Measurements from ENCODE around the gene SCYL1. TPM values are rescaled to one million over a fixed set of nuclear protein-coding genes. Genes with fewer than 3 reads are reported as not detected.
A peak's percentile ranks its signal among the peaks of the same experiment; 100 is the strongest.

Gene SCYL1
- total RNA-seq, 4 donors from 2014 or later: 74.3 to 115 (median 104) TPM

- no peaks in the 10 kb centered on the region for H3K9me3 ChIP-seq
- TF ChIP-seq, protein P1, sequence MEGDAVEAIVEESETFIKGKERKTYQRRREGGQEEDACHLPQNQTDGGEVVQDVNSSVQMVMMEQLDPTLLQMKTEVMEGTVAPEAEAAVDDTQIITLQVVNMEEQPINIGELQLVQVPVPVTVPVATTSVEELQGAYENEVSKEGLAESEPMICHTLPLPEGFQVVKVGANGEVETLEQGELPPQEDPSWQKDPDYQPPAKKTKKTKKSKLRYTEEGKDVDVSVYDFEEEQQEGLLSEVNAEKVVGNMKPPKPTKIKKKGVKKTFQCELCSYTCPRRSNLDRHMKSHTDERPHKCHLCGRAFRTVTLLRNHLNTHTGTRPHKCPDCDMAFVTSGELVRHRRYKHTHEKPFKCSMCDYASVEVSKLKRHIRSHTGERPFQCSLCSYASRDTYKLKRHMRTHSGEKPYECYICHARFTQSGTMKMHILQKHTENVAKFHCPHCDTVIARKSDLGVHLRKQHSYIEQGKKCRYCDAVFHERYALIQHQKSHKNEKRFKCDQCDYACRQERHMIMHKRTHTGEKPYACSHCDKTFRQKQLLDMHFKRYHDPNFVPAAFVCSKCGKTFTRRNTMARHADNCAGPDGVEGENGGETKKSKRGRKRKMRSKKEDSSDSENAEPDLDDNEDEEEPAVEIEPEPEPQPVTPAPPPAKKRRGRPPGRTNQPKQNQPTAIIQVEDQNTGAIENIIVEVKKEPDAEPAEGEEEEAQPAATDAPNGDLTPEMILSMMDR (IDR thresholded peaks at IDR 0.05): no peak
- TF ChIP-seq EP300 (IDR thresholded peaks at IDR 0.05): no peak
- peak overlapping the region; percentile 68 to 96 (median 79) for H3K27ac ChIP-seq (replicated peaks in 1 of 4)
- DNase-seq (ENCODE audit: extremely low spot score): no peak
- H3K36me3 ChIP-seq: peaks cover 47 to 86% (median 79%) of the 10 kb centered on the region in 4 donors
- intact Hi-C loops (cut with DNase I): no loop called here
- H3K4me3 ChIP-seq: no peak overlapping the region
- peaks cover 36 to 85% (median 69%) of the 10 kb centered on the region in 4 donors for H3K4me1 ChIP-seq
- WGBS: 85% methylated on average over 3 of the region's 3 CpGs
- no peaks in the 10 kb centered on the region for H3K27me3 ChIP-seq
Measured at GRCh38 chr11:65581928-65582327, 57.0 kb downstream of the SCYL1 start.

- H3K4me3 ChIP-seq: no peak overlapping the region
- intact Hi-C loops (cut with DNase I): no loop called here
- no peaks in the 10 kb centered on the region for H3K9me3 ChIP-seq
- H3K27me3 ChIP-seq: no peaks in the 10 kb centered on the region
- H3K4me1 ChIP-seq: peaks cover 36 to 85% (median 69%) of the 10 kb centered on the region in 4 donors
- DNase-seq (ENCODE audit: extremely low spot score): no peak
- peak overlapping the region; percentile 58 to 96 (median 79) for H3K27ac ChIP-seq (replicated peaks in 1 of 4)
- H3K36me3 ChIP-seq: peaks cover 47 to 81% (median 72%) of the 10 kb centered on the region in 4 donors
- TF ChIP-seq, protein P1 (IDR thresholded peaks at IDR 0.05): no peak
- TF ChIP-seq POLR2AphosphoS5 (IDR thresholded peaks at IDR 0.05): no peak
- TF ChIP-seq EP300 (IDR thresholded peaks at IDR 0.05): no peak
- no peak for TF ChIP-seq POLR2A (IDR thresholded peaks at IDR 0.05; ENCODE audit: low read depth)
- WGBS: 82% methylated on average over 8 of the region's 10 CpGs
Measured at GRCh38 chr11:65583589-65583988, 58.7 kb downstream of the SCYL1 start.

DNA sequence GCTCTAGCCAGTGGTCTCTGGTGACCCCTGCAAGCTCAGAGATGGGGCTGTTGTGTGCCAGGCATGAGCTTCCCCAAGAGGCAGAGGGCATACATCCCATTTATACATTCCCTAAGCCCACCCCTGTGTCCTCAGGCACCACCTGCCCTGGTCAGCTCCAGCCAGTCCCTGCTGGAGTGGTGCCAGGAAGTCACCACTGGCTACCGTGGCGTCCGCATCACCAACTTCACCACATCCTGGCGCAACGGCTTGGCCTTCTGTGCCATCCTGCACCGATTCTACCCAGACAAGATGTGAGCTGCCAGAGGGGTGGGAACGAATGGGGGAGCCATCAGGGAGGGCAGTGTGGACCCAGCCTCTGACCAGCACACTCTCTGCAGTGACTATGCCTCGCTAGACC, 59.2 kb downstream of the SCYL1 start:
- no peak for DNase-seq (ENCODE audit: extremely low spot score)
- Histone ChIP-seq H3K9me3 (no peaks in the 10 kb centered on the region), H3K27me3 (no peaks in the 10 kb centered on the region), H3K4me3 (no peak overlapping the region), H3K36me3 (peaks cover 47 to 81% (median 69%) of the 10 kb centered on the region in 4 donors), H3K4me1 (peaks cover 37 to 85% (median 69%) of the 10 kb centered on the region in 4 donors), H3K27ac (replicated peaks in 1 of 4) (peak overlapping the region; percentile 58 to 96 (median 79))
- TF ChIP-seq, protein P1 (IDR thresholded peaks at IDR 0.05): no peak
- TF ChIP-seq POLR2AphosphoS5 (IDR thresholded peaks at IDR 0.05): peak in 1 of 2 donors; percentile 18
- WGBS: 70% methylated on average over 3 of the region's 8 CpGs
- intact Hi-C loops (cut with DNase I): no loop called here

DNA sequence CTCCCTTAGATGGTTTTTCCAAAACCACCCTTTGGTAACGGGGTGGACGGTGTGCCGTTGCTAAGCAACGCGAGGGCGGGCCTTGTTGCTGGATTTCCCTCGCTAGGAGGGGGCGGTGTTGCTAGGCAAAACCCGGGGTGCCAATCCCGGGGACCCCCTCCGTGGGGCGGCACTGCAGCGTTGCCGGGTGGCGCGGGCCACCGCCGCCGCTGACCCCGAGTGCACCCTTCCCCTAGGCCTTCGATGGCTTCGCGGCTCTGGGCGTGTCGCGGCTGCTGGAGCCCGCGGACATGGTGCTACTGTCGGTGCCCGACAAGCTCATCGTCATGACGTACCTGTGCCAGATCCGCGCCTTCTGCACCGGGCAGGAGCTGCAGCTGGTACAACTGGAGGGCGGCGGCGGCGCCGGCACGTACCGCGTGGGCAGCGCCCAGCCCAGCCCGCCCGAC, 59.9 kb downstream of the SCYL1 start:
- Histone ChIP-seq H3K4me3 (no peak overlapping the region), H3K36me3 (peaks cover 45 to 81% (median 68%) of the 10 kb centered on the region in 4 donors), H3K4me1 (peaks cover 44 to 86% (median 71%) of the 10 kb centered on the region in 4 donors), H3K27ac (replicated peaks in 1 of 4) (peak overlapping the region; percentile 58 to 96 (median 79)), H3K9me3 (no peaks in the 10 kb centered on the region), H3K27me3 (no peaks in the 10 kb centered on the region)
- intact Hi-C loops (cut with DNase I): no loop called here
- no peak for TF ChIP-seq POLR2A (IDR thresholded peaks at IDR 0.05; ENCODE audit: low read depth)
- TF ChIP-seq, protein P1 (IDR thresholded peaks at IDR 0.05): no peak
- TF ChIP-seq EP300 (IDR thresholded peaks at IDR 0.05): no peak
- 71% methylated on average over 13 of the region's 46 CpGs for WGBS
- no peak for DNase-seq (ENCODE audit: extremely low spot score)

Measured in esophagus muscularis mucosa (tissue), 4 donors.